ENCODE data around the gene LCNL1. TPM values are rescaled to one million over a fixed set of nuclear protein-coding genes. Genes with fewer than 3 reads are reported as not detected.
A peak's percentile ranks its signal among the peaks of the same experiment; 100 is the strongest.

LCNL1 gene
- total RNA-seq, 1 donor from 2014 or later: 0.82 TPM

DNA sequence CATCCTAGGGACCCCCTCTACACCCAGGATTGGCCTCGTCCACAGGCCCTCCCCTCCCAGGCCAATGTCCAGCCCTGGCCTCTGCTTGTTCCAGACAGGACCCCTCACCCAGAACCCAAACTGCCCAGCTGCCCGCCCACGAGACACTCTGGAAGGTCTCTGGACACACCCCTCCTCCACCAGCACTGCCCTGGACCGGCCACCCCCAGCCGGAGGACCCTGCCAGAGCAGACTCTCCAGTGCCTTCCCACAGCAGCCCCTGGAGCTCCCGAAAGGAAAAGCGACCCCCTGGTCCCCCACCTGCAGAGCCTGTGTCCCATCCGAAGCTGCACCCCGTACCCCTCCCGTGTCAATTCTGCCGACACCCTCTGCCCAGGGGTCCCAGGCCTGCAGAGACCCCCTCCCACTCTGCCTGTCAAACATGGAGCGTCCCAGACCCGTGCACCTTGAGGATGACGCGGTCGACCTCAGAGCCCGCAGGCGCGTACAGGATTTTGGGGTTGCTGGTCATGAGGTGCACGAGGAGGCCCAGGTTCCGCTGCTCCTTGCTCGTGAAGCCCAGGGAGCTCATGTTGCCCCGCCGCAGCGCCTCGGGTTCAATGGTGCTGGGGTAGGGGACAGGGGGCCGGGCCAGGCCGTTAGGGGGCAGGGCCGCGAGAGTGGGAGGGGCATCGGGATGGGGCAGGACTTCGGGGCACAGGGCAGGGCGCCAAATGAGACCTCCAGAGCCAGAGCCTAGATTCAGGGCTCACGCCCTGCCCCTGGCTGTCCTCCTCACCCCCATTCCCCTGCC is 37.3 kb downstream of the LCNL1 start:
- no peak for DNase-seq (ENCODE audit: low spot score in 2 of 2)
- FAIRE-seq: no peak

DNA sequence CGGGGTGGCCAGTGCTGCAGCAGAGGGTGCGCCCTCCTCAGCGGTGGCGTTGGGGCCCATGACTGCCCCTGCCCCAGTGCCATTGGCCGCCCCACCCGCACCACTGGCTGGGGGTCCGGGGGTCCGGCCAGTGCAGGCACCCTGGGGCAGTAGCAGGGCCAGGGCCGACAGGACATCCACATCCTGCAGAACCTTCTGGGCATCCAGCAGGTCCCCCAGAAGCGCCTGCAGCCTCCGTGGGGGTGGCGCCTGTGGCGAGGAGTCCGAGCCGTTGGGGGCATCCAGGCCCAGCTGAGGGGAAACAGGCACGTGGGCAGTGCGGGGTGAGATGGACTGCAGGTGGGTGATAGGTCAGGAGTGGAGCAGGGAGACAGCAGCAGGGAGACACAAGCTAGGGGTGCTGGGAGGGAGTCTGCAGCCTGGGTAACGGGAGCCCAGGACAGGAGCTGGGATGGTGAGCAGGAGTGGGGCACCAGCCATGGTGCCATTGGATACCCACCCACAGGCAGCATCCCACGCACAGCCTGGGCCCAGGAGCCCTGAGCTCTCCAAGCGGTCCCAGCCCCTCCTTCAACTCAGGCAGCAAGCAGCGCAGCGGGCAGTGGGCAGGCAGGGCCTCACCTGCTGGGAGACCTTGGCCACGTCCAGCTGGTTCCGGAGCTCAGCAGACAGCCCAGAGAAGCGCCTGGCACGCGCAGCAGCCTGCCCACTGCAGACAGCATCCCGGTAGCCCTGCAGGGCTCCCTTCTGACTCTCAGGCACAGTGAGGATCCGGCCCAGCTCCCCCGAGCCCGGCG is 38.2 kb downstream of the LCNL1 start:
- FAIRE-seq (no peak), DNase-seq (ENCODE audit: low spot score in 2 of 2) (no peak)

DNA sequence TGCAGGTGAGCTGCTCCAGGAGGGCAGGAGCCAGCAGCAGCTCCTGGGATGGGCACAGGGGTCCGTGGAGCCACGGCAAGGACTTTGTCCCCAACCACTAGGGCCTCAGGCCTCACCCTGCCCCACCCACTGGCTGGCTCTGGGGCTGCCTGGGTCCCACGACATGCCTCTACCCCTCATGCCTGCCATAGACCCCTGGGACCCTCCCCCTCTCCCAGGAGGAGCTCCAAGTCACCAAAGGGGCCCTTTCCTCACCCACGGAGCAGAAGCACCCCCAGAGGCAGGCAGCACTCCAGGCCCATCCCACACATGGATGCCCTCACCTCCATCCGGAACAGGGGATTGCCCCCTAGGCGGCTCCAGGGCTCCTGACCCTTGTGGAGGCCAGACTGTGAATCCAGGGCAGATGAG is 38.8 kb downstream of the LCNL1 start:
- FAIRE-seq: no peak
- no peak for DNase-seq (ENCODE audit: low spot score in 2 of 2)

DNA sequence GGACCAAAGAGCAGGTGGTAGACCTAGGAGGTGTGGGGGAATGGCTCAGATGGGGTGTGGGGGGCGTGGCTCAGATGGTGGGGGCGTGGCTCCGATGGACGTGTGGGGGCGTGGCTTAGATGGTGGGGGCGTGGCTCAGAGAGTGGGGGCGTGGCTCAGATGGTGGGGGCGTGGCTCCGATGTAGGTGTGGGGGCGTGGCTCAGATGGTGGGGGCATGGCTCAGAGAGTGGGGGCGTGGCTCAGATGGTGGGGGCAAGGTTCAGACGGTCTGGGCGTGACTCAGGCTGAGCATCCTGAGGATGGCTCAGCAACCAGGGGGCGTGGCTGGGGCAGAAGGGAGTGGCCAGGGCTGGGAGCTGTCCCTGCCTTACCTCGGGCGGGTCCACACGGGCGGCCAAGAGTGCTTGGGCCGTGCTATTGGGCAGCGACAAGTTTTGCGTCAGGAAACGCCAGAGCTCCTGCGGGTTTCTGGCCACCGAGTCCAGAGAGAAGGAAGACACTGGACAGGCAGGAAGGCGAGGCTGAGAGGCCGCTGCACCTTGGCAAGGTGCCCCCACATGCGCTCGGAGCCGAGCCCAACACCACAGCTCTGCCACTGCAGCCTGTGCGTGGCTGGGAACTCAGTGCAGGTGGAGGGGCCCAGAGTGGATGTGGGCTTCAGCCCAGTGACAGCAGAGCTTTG is 39.3 kb downstream of the LCNL1 start:
- peak; percentile 62 to 74 for DNase-seq (ENCODE audit: low spot score in 2 of 2)

DNA sequence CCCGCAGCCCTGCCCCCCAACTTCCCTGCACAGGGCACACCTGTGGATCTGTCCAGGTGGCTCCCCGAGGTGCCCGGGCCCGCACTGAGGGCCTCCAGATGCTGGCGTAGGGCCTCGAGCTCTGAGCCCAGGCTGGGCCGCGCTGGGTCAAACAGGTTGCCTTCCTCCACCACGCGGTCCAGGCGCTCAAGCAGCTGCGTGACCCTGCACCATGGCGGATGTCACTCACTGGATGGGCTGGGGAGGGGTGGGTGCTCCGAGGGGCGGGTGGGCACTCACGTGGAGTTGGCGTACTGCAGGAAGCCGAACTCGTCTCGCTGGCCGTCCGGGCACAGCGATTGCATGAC is 39.8 kb downstream of the LCNL1 start:
- DNase-seq (ENCODE audit: low spot score in 2 of 2) (no peak), FAIRE-seq (no peak)

More for the DNA sequence above, 39.3 kb downstream of the LCNL1 start:
- no peak for FAIRE-seq

DNA sequence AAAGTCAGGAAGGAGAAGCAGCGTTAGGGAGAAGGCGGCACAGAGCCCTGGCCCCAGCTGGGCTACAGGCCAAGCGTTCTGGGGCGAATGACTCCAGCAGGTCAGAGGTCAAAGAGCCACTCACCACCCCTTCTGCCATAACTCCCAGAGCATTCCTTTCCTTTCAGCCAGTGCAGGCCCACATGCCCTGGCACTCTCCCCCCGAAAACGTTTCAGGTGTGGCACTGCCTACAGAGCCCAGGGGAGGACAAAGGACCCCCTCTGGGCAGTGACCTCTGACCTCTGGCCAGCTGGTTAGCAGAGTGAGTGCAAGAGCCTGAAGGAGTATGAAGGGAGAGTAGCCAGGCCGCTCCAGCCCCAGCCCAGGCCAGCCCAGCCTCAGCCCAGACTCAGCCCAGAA is 40.4 kb downstream of the LCNL1 start:
- DNase-seq (ENCODE audit: low spot score in 2 of 2) (no peak), FAIRE-seq (no peak)

DNA sequence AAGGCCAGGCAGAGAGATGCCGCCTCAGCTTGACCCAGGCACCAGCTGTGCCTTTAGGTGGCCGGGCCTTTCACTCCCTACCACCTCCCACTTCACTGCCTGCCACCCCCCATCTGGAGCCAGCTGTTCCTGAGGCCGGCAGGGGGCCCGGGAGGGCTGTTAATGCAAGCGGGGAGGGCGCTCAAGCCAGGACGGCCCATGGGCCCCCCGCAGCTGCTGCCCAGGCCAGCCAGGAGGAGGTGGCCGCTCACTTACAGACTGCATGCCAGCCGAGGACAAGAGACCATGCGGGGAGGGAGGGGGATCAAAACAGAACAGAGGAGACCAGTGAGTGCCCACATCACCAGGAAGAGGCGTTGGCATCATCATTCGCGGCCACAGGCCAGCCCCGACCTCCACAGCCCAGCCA is 40.8 kb downstream of the LCNL1 start:
- FAIRE-seq: no peak
- DNase-seq (ENCODE audit: low spot score in 2 of 2): no peak

DNA sequence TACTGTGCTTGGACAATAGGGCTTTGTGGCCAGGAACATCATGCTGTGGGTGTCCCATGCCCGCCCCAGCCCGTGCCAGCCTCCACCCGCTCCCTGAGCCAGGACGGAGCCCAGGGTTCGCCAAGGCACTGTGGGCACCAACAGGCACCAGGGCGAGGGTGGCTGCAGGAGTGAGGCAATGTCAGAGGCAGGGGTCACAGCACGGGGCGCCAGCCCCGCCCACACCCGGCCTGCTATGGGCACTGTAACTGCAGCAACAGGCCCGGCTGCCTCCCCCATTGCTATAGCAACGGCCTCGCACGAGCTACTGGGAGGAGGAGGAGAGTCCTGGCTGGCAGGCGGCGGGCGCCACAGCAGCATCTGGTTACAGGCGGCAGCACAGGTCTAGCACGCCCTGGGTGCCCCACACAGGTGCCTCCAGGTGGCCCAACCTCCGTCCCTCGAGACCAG is 42.7 kb downstream of the LCNL1 start:
- FAIRE-seq (peak; percentile 85), DNase-seq (ENCODE audit: low spot score in 2 of 2) (peak; percentile 56 to 77)

DNA sequence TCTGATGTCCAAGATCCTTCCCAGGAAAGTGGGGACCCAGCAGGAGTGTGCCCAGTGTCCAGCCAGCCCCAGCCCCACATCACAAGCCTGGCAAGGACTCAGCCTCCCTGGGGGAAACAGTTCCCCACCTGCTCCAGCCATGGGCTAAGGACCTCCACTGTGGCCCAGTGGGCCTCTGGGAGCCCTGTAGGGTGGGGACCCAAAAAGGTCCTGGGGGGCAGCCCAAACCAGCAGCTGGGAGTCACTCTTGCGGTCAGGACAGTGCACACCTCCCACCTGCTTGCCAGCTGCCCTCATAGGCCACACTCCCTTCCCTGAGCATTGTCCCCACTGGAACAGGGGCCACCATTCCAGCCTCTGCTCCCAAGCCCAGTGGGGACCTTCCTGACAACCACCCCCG is 43.6 kb downstream of the LCNL1 start:
- DNase-seq (ENCODE audit: low spot score in 2 of 2): no peak
- FAIRE-seq: no peak

DNA sequence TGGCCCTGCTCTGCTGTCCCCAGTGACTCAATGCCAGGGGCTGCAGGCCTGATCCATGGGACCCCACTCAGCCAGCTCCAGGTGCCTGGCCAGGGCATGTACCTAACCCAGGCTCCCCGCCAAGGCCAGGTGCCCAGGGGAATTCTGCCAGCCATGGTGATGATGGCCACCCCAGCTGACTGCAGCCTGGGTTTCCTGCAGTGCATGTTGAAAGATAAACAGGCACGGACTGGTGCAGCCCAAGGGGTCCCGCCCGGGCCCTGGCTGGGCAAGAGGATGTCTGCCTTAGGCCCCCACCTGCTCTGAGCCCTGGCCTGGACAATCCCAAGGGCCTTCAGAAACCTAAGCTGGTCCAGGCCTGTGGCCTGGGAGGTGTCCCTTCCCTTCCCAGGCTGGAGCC is 44.0 kb downstream of the LCNL1 start:
- DNase-seq (ENCODE audit: low spot score in 2 of 2) (no peak), FAIRE-seq (no peak)

DNA sequence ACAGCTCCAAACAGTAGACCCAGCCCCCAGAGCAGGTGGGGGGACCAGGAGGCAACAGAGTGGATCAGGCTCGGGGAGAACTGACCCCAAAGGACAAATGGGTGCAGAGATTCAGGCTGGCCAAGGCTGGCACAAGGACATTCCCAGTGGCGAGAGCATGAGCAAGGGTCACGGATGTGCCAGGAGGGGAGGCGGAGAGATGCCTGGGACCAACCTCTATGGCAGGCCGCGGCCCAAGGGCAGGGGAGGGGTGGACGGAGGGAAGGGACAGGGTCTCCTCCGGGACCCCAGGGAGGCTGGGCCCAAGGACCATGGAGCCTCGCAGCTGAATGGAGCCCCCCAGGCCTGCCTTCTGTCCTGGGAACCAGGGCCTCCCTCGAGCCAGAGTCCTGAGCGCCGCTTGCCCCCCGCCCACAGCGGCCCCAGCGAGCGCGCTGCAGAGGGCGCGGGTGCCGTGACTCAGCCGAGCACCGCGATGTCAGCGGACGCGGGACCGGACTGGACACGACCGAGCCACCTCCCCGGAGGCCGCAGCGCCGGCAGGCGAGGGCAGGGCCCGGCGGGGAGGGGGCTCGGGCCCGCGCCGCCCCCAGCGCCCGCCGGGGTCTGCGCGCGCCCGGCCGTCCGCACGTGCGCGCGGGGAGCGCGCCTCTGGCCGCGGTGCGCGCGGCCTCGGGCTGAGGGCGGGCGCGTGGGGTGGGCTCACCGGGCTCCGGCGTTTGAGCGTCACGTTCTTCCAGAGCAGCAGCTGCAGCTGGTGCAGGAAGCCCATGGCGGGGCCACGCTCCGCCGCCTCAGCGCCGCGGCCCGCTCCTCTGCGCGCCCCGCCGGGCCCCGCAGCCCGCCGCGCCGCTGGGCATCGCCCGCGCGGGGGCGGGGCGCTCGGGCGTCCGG is 44.8 kb downstream of the LCNL1 start, which contains the start of gene ABCA2:
Gene ABCA2, minus strand, starts transcription at position 869 of the 894 bp plus-strand sequence. Its CDS starts 97 bp downstream, at position 772.
- FAIRE-seq (no peak), DNase-seq (ENCODE audit: low spot score in 2 of 2) (no peak)

DNA sequence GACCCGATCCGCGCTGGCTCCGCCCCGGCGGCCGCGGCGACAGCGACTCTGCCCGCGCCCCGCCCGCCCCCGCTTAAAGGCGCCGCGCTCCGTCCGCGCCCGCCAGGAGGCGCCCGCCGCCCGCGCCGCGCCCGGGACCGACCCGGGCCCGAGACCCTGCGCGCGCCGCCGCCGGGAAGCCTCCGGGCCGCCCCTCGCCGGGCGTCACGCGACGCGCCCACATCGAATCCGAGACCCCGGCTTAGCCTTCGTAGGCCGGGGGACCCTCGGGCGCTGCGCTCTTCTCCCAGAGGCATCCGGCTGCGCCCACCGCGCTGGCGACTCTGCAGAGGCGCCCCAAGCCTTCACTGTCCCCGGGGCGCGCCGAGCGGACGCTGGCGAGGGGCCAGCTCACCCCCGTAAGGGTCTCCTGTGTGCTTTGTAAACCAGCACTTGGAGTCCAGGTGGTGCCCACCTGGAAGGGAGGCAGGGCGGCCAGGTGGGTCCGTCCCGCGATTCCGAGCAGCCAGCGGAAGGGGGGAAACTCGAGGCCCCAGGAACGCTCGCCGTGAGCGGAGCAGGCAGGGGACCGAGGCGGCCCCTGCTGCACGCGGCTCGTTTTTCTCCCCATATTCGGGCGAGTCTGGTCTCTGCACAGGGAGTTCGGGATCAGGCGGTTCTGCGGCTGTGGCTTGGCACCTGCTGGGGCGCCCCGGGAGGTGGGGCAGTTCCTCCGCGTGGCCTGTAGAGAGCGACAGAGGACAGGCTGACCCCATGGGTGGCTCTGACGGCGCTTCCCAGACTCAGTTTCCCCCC is 45.7 kb downstream of the LCNL1 start:
- DNase-seq (ENCODE audit: low spot score in 2 of 2) (peak; percentile 82 to 88), FAIRE-seq (no peak)

DNA sequence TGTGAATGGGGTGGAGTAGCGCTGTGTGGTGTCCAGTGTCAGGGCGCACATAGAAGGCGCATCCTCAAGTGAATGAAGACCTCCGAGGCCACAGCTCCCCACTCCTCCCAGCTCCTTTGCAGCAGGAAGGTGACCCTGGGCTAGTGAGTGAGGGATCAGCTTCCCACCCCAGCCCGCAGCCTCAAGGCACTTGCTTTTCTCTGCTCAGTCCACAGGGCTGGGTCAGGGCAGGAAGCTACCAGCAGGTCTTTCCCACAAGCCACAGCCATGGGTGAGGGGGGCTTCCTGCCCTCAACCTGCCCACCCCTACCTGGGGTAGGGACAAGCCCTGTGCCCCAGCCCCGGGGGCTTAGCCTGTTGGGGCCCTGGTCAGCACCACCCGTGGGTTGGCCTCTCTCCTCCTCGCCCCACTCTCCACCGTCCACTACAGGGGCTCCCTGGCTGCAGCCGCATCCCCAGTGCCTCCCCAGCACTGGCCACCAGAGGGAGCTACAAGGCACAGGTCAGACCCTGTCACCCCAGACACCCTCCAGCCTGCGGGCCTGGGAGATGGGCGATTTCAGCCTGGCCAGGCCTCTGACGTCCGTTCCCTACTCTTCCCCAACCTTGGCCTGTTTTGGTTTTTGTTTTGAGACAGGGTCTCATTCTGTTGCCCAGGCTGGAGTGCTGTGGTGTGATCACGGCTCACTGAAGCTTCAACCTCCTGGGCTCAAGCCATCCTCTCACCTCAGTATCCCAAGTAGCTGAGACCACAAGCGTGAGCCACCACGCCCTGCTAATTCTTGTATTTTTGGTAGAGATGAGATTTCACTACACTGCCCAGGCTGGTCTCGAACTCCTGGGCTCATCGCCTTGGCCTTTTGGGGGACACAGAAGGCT is 46.5 kb downstream of the LCNL1 start:
- peak; percentile 68 to 70 for DNase-seq (ENCODE audit: low spot score in 2 of 2)
- FAIRE-seq: no peak

DNA sequence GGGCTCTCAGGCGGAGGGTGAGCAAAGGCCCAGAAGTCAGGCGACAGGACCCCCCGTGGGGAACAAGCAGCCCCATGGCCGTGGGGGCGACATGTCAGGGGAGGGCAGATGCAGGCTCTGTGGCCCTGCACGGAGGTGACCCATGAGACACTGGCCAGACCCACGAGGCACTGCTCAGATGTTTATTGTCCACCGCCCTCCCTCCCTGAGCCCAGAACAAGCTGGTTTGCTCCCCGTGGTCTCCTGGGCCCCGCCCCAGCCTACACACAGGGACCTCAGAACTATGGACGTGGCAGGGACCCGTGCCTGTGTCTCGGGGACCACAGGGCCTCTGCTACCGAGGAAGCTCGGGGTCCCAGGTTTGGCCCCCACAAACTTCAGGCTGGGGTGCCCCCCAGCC is 47.2 kb downstream of the LCNL1 start:
- FAIRE-seq (no peak), DNase-seq (ENCODE audit: low spot score in 2 of 2) (no peak)

DNA sequence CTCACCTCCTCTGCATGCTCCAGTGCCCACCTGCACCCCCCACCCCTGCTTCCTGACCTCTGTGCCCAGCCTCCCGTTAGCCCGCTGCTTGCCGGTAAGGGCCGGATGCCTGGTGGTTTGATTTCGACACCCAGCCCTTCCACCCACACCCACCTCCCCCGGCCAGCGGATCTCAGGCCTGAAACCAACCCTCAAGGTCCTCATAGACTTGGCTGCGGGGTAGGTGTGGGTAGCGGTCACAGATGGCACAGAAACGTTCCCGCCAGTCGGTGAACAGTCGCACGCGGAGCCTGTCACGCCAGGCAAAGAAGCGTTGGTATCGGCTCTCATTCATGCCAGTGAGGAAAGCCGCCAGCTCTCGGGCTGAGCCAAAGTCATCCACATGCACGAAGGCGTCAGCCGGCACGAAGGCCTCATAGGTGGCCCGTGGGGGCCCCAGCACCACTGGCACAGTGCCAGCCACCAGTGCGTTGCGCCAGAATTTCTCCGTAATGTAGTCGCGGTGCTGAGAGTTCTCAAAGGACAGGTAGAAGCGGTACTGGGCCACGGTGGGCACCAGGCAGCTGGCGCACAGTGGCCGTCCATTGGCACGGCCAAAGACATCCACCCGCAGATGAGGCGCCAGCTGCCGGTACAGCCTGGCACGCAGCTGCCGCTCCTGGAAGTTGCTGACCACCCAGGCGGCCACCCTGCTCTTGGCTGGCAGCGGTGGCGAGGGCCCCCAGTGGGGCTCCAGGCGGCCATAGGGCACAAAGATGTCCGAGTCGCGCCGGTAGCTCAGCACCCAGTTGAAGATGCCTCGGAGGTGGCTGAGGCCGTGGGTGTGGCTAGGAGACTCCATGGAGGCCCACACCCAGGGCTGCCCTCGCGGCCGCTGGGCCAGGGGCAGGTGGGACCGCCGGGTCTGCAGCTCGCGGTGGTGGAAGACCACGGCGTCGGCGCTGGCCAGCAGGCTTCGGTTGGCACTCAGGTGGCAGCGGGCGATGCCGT is 48.0 kb downstream of the LCNL1 start:
- FAIRE-seq (no peak), DNase-seq (ENCODE audit: low spot score in 2 of 2) (no peak)

DNA sequence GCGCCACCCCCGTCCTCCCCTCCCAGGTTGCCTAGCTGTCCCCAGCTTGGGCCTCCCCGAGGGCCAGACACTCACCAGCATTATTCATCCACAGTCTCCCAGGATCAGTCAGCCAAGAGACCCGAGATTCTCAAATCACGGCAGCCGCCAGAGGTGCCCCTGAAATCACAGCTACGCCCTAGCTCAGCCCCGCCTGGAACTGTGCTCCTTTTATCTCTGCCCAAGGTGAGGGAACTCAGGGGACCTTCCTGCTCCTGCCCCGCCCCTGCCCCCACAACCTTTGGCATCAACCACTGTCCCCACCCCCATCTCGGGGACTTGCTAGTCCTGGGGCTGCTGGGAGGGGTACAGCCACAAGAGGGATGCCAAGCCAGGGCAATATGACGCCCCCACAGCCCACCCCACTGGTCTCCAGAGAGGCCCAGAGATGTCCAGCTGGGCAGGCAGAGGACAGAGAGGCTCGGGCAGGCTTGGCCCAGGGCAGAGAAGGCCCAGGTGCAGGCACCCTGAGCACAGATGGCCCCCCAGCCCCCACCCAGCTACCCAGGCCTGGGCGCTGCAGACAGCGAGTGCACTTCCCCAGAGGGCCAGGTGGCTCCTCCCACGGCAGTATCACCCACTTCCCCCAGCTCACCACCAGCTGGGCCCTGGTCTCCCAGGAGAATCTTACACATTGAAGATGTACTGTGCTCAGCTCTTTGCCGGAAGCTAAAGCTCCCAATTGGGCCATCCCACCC is 49.3 kb downstream of the LCNL1 start, which contains the start of gene FUT7:
Gene FUT7, minus strand, starts transcription at position 185 of the 737 bp plus-strand sequence. Its CDS starts 97 bp downstream, at position 88.
- no peak for DNase-seq (ENCODE audit: low spot score in 2 of 2)
- no peak for FAIRE-seq
